HCT116 (cell line): Measurements from ENCODE around the gene BTBD18. TPM values are rescaled to one million over a fixed set of nuclear protein-coding genes. Genes with fewer than 3 reads are reported as not detected.

Source experiments
- ATAC-seq: fragments of 200-7000 bp; cut with Tn5 transposase; 2 replicates; pipeline ENCODE4 v1.9.1; 2020; ENCODE audit warnings: mild to moderate bottlenecking, moderate library complexity
- BruUV-seq: library from RNA; stranded (reverse); fragments of 400-500 nt; replicated peaks from 2 replicates; lab custom pipeline; 2021; lab: Mats Ljungman, UMichigan
- CTCF ChIA-PET: fragments of 300-600 bp; sonication (Branson Sonifier 250); formaldehyde crosslinking; loops from one replicate; lab custom pipeline; 2021; ENCODE audit warnings: antibody characterized with exemption; lab: Charles Lee
- POLR2A ChIA-PET: fragments of 300-600, 350-600 bp; sonication (Branson Sonifier 250); formaldehyde crosslinking; loops from one replicate; lab custom pipeline; 2021; ENCODE audit warnings: antibody characterized with exemption; lab: Charles Lee
- RAD21 ChIA-PET, 2 experiments: fragments of 300-600 bp; sonication (Branson Sonifier 250); formaldehyde crosslinking; loops; one replicate each; lab custom pipeline; 2023; ENCODE audit warnings: low total read pairs in 2 of 2; ENCODE audit not compliant: uncharacterized antibody in 2 of 2, unreplicated experiment in 2 of 2, low non-redundant PET in 1 of 2; lab: Charles Lee
- DNase-seq: peaks from one replicate; pipeline ENCODE4 v3.0.0-alpha.2; 2010; ENCODE audit warnings: low read depth, low spot score
- H2AFZ ChIP-seq: fragments of 200-600 bp; shearing (Covaris generic), sonication (generic); 2 replicates; pipeline ENCODE4 v1.6.1; 2017; ENCODE audit warnings: low read depth, mixed run types, mixed read lengths, antibody characterized with exemption, low read length; ENCODE audit not compliant: poor library complexity, severe bottlenecking
- H3K27ac ChIP-seq: 2 replicates; pipeline ENCODE4 v1.5.1; 2012; ENCODE audit warnings: low read depth, low read length
- H3K27me3 ChIP-seq: fragments of 200-600 bp; sonication (generic); 2 replicates; pipeline ENCODE4 v1.6.1; 2016; ENCODE audit warnings: mixed run types, low read length, mixed read lengths; ENCODE audit not compliant: insufficient read depth
- H3K36me3 ChIP-seq, 2 experiments: fragments of 200-500 bp in 1 of 2; fragments of 200-600 bp in 1 of 2; sonication (Bioruptor generic) in 1 of 2; sonication (generic) in 1 of 2; 2 replicates each; pipeline versions ENCODE4 v1.5.1 to v1.6.1; 2014 to 2016; ENCODE audit warnings: low read length in 2 of 2, inconsistent platforms in 1 of 2, mixed read lengths in 1 of 2, mixed run types in 1 of 2; ENCODE audit not compliant: insufficient read depth in 2 of 2, control insufficient read depth in 1 of 2
- H3K4me1 ChIP-seq, 2 experiments: fragments of 200-600 bp in 1 of 2; sonication (generic) in 1 of 2; 2 replicates each; pipeline versions ENCODE4 v1.5.1 to v1.6.1; 2012 to 2017; ENCODE audit warnings: low read length in 2 of 2, inconsistent platforms in 1 of 2, mild to moderate bottlenecking in 1 of 2, mixed read lengths in 1 of 2, mixed run types in 1 of 2, moderate library complexity in 1 of 2; ENCODE audit not compliant: insufficient read depth in 2 of 2, control insufficient read depth in 1 of 2
- H3K4me2 ChIP-seq: fragments of 200-600 bp; sonication (generic); 2 replicates; pipeline ENCODE4 v1.6.1; 2017; ENCODE audit warnings: mixed run types, low read length, mixed read lengths
- H3K4me3 ChIP-seq, 2 experiments: fragments of 200-600 bp in 1 of 2; sonication (generic) in 1 of 2; replicated peaks in 1 of 2; 2 replicates each; pipeline ENCODE4 v1.5.1; 2011 to 2016; ENCODE audit warnings: low read length in 2 of 2, control low read depth in 1 of 2, low read depth in 1 of 2, mild to moderate bottlenecking in 1 of 2, mixed read lengths in 1 of 2, mixed run types in 1 of 2
- H3K79me2 ChIP-seq: fragments of 200-600 bp; sonication (generic); 2 replicates; pipeline ENCODE4 v1.6.1; 2017; ENCODE audit warnings: mild to moderate bottlenecking, mixed run types, low read length, moderate library complexity, mixed read lengths; ENCODE audit not compliant: insufficient read depth
- H3K9ac ChIP-seq: fragments of 200-600 bp; sonication (generic); 2 replicates; pipeline ENCODE4 v1.6.1; 2016; ENCODE audit warnings: low read length, mixed read lengths
- H3K9me2 ChIP-seq: fragments of 200-600 bp; sonication (generic), shearing (Covaris generic); 2 replicates; pipeline ENCODE4 v1.6.1; 2017; ENCODE audit warnings: mixed run types, mild to moderate bottlenecking, moderate library complexity; ENCODE audit not compliant: insufficient read depth
- H3K9me3 ChIP-seq, 2 experiments: fragments of 200-500 bp in 1 of 2; fragments of 200-600 bp in 1 of 2; sonication (Bioruptor generic) in 1 of 2; sonication (generic) in 1 of 2; 2 replicates each; pipeline ENCODE4 v1.6.1; 2014 to 2017; ENCODE audit warnings: low read length in 2 of 2, mixed read lengths in 2 of 2, inconsistent platforms in 1 of 2, low read depth in 1 of 2, mild to moderate bottlenecking in 1 of 2, mixed run types in 1 of 2, moderate library complexity in 1 of 2; ENCODE audit not compliant: control insufficient read depth in 1 of 2, insufficient read depth in 1 of 2
- H4K20me1 ChIP-seq: fragments of 200-600 bp; sonication (generic), shearing (Covaris generic); 2 replicates; pipeline ENCODE4 v1.6.1; 2017; ENCODE audit warnings: mixed run types, mild to moderate bottlenecking, moderate library complexity; ENCODE audit not compliant: insufficient read depth
- CBX3 ChIP-seq: IDR thresholded peaks from 2 replicates; pipeline ENCODE4 v1.6.1; 2012; ENCODE audit warnings: low read depth
- CEBPB ChIP-seq: IDR thresholded peaks from 2 replicates; pipeline ENCODE4 v1.6.1; 2012; ENCODE audit warnings: low read depth
- CTCF ChIP-seq, 3 experiments: fragments of 200-600 bp in 1 of 3; sonication (generic) in 1 of 3; IDR thresholded peaks in 2 of 3; conservative IDR thresholded peaks in 1 of 3; 2 replicates each; pipeline ENCODE4 v1.5.1; 2012 to 2017; ENCODE audit warnings: low read depth in 2 of 3, low read length in 2 of 3, antibody characterized with exemption in 1 of 3, borderline replicate concordance in 1 of 3, control low read depth in 1 of 3, mild to moderate bottlenecking in 1 of 3, mixed read lengths in 1 of 3, mixed run types in 1 of 3, moderate library complexity in 1 of 3; ENCODE audit not compliant: insufficient read depth in 1 of 3
- ELF1 ChIP-seq: IDR thresholded peaks from 2 replicates; pipeline ENCODE4 v1.6.1; 2012; ENCODE audit warnings: low read depth, borderline replicate concordance
- EZH2 ChIP-seq: fragments of 200-600 bp; sonication (generic); IDR thresholded peaks from 2 replicates; pipeline ENCODE4 v1.6.1; 2017; ENCODE audit warnings: antibody characterized with exemption, mixed run types
- EZH2phosphoT487 ChIP-seq: fragments of 200-600 bp; IDR thresholded peaks from 2 replicates; pipeline ENCODE4 v1.6.1; 2018; ENCODE audit warnings: antibody characterized with exemption, borderline replicate concordance
- FOSL1 ChIP-seq: IDR thresholded peaks from 2 replicates; pipeline ENCODE4 v1.6.1; 2012; ENCODE audit warnings: low read depth
- RAD21 ChIP-seq: IDR thresholded peaks from 2 replicates; pipeline ENCODE4 v1.6.1; 2012; ENCODE audit warnings: low read depth, mild to moderate bottlenecking
- SP1 ChIP-seq: IDR thresholded peaks from 2 replicates; pipeline ENCODE4 v1.6.1; 2012; ENCODE audit warnings: low read depth
- ZNF274 ChIP-seq: fragments of 200-500 bp; sonication (Bioruptor generic); IDR thresholded peaks from 2 replicates; pipeline ENCODE4 v1.6.1; 2014; ENCODE audit warnings: mild to moderate bottlenecking, low read depth, low read length, inconsistent platforms
- intact Hi-C: fragments of 100-400 bp; cut with micrococcal nuclease; formaldehyde crosslinking; loops from 2 replicates; pipeline ENCODE4 v1.10.0; 2022
- total RNA-seq: library from RNA; stranded (reverse); gene quantifications from one replicate; pipeline ENCODE4 v1.2.1, GENCODE V29; 2021; ENCODE audit not compliant: unreplicated experiment
- TF ChIP-seq, protein P1 (sequence below): IDR thresholded peaks from 2 replicates; pipeline ENCODE4 v1.6.1; 2011; ENCODE audit warnings: mild to moderate bottlenecking, low read length, moderate library complexity; ENCODE audit not compliant: insufficient replicate concordance; ENCODE audit errors: extremely low read depth
- TF ChIP-seq, protein P2 (sequence below): IDR thresholded peaks from 2 replicates; pipeline ENCODE4 v1.6.1; 2012

BTBD18 gene
- total RNA-seq, 1 experiment from 2014 or later = not detected

GRCh38 chr11:57761301-57762234 lies 9.9 kb upstream of the BTBD18 start, which contains the start of gene CTNND1 (continued):
- TF ChIP-seq, protein P1, sequence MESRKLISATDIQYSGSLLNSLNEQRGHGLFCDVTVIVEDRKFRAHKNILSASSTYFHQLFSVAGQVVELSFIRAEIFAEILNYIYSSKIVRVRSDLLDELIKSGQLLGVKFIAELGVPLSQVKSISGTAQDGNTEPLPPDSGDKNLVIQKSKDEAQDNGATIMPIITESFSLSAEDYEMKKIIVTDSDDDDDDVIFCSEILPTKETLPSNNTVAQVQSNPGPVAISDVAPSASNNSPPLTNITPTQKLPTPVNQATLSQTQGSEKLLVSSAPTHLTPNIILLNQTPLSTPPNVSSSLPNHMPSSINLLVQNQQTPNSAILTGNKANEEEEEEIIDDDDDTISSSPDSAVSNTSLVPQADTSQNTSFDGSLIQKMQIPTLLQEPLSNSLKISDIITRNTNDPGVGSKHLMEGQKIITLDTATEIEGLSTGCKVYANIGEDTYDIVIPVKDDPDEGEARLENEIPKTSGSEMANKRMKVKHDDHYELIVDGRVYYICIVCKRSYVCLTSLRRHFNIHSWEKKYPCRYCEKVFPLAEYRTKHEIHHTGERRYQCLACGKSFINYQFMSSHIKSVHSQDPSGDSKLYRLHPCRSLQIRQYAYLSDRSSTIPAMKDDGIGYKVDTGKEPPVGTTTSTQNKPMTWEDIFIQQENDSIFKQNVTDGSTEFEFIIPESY = no peak
- no peak for TF ChIP-seq ZNF274
- no peak for TF ChIP-seq ELF1
- TF ChIP-seq FOSL1 = peak; percentile 8; the same call in 1 of the 2 replicates
- TF ChIP-seq, all 23 proteins: peak for 10

DNA sequence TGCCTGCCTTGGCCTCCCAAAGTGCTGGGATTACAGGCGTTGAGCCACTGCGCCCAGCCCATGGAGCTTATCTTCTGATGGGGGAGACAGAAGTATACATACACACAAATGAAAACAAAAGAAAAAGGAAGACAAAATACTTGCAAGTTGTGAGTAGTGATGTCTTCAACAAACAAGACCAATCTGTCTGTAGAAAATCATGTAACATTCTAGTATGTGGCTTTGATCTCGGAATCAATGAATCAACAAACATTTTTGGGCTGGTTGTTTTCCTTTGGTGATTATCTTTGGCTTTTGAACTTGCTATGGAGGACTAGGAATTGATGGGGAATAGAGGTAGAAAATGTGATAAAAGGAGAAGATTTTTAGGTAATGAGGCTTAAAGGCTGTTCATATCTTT lies 6.6 kb upstream of the BTBD18 start:
- Histone ChIP-seq H3K36me3 (no peaks in the 10 kb centered on the region; a peak in 1 of 4 replicates), H3K9me2 (no peaks in the 10 kb centered on the region), H2AFZ (no peak overlapping the region), H3K9me3 (no peaks in the 10 kb centered on the region), H3K27me3 (no peaks in the 10 kb centered on the region), H3K4me1 (peaks cover 7 to 14% of the 10 kb centered on the region in 2 experiments; a peak in 3 of 4 replicates), H4K20me1 (no peaks in the 10 kb centered on the region), H3K27ac (no peak overlapping the region), H3K79me2 (peaks cover 15% of the 10 kb centered on the region), H3K4me3 (no peak overlapping the region), H3K9ac (no peak overlapping the region), H3K4me2 (no peak overlapping the region)
- BruUV-seq = no TSS peak
- DNase-seq (no peak), ATAC-seq (no peak)
- TF ChIP-seq CTCF (IDR thresholded peaks at IDR 0.05 in 2 of 3, conservative IDR thresholded peaks at IDR 0.05 in 1 of 3; ENCODE audit: borderline replicate concordance in 1 of 3, insufficient read depth in 1 of 3, low read depth in 2 of 3, low read length in 2 of 3) (no peak), CBX3 (no peak), SP1 (no peak), EZH2phosphoT487 (no peak), FOSL1 (no peak), EZH2 (no peak), RAD21 (no peak), ZNF274 (no peak), CEBPB (no peak)
- TF ChIP-seq, protein P2, sequence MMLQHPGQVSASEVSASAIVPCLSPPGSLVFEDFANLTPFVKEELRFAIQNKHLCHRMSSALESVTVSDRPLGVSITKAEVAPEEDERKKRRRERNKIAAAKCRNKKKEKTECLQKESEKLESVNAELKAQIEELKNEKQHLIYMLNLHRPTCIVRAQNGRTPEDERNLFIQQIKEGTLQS = no peak
- TF ChIP-seq, protein P1 = no peak
- ChIA-PET POLR2A (interaction anchor here (1.3 kb wide), 1 partner anchor 42 kb away, joined by 3 read pairs; no protein-coding TSS in a partner anchor), CTCF (interaction anchor here (7.4 kb wide), 1 partner anchor 41 kb away, joined by 47 read pairs; no protein-coding TSS in a partner anchor), RAD21 (interaction anchor here in 1 of 2 experiments (0.5 kb wide), 1 partner anchor 37 kb away, joined by 3 read pairs; no protein-coding TSS in a partner anchor)
- intact Hi-C loops = loop anchor here (5.0 kb wide), 1 partner anchor 754 kb away; no protein-coding TSS in a partner anchor
